HG02852 (cell line): ENCODE data around the gene ZDHHC11B.
"Not testable (repeated sequence)": the region's sequence is repeated elsewhere in the genome, so short reads cannot be mapped to it uniquely, and the experiment has no call there.

Experiments used
- ATAC-seq: cut with Tn5 transposase; IDR thresholded peaks from one replicate; pipeline ENCODE4 v1.9.1; 2021; ENCODE audit warnings: mild to moderate bottlenecking, moderate library complexity; ENCODE audit not compliant: unreplicated experiment

The ZDHHC11B gene

GRCh38 chr5:784428-785177 is at the start of gene ZDHHC11B:
TSS of gene ZDHHC11B (minus strand) at chr5:784729. CDS start at chr5:766919, 17,810 bp downstream.
- ATAC-seq = peak; percentile 74

GRCh38 chr5:834013-834412 is 49.5 kb upstream of the ZDHHC11B start:
- not testable (repeated sequence) for ATAC-seq

GRCh38 chr5:828194-828593 is 43.7 kb upstream of the ZDHHC11B start:
- not testable (repeated sequence) for ATAC-seq

GRCh38 chr5:825544-825943 is 41.0 kb upstream of the ZDHHC11B start:
- ATAC-seq = not testable (repeated sequence)

- no peak for ATAC-seq
These were observed 37.0 kb upstream of the ZDHHC11B start for GRCh38 chr5:821504-821903.

GRCh38 chr5:820245-820644 is 35.7 kb upstream of the ZDHHC11B start:
- ATAC-seq = no peak

GRCh38 chr5:819078-819477 is 34.5 kb upstream of the ZDHHC11B start:
- no peak for ATAC-seq

GRCh38 chr5:816176-816575 is 31.6 kb upstream of the ZDHHC11B start:
- ATAC-seq = no peak

- ATAC-seq = no peak
These were observed 30.9 kb upstream of the ZDHHC11B start for GRCh38 chr5:815449-815848.

- ATAC-seq = not testable (repeated sequence)
These were observed 29.0 kb upstream of the ZDHHC11B start for GRCh38 chr5:813575-813974.

GRCh38 chr5:811384-811783 is 26.9 kb upstream of the ZDHHC11B start:
- ATAC-seq = not testable (repeated sequence)

- ATAC-seq = not testable (repeated sequence)
These were observed 23.4 kb upstream of the ZDHHC11B start for GRCh38 chr5:807719-808514.

GRCh38 chr5:801472-801871 is 16.9 kb upstream of the ZDHHC11B start:
- no peak for ATAC-seq

GRCh38 chr5:801055-801454 is 16.5 kb upstream of the ZDHHC11B start:
- not testable (repeated sequence) for ATAC-seq

GRCh38 chr5:798505-799138 is 14.1 kb upstream of the ZDHHC11B start:
- not testable (repeated sequence) for ATAC-seq

- not testable (repeated sequence) for ATAC-seq
These were observed 13.5 kb upstream of the ZDHHC11B start for GRCh38 chr5:797986-798385.

- ATAC-seq = not testable (repeated sequence)
These were observed 11.3 kb upstream of the ZDHHC11B start for GRCh38 chr5:795873-796272.

- ATAC-seq = not testable (repeated sequence)
These were observed 10.4 kb upstream of the ZDHHC11B start for GRCh38 chr5:794948-795347.

- ATAC-seq = not testable (repeated sequence)
These were observed 4.2 kb upstream of the ZDHHC11B start for GRCh38 chr5:788703-789102.

- ATAC-seq = not testable (repeated sequence)
These were observed 3.3 kb upstream of the ZDHHC11B start for GRCh38 chr5:787857-788233.

- not testable (repeated sequence) for ATAC-seq
These were observed 2.8 kb upstream of the ZDHHC11B start for GRCh38 chr5:787224-787856.
